ENCODE data around the gene TFCP2. TPM values are rescaled to one million over a fixed set of nuclear protein-coding genes. Genes with fewer than 3 reads are reported as not detected.

TFCP2 gene
- total and polyA plus RNA-seq, 2 of the 13 experiments (the other 11 are each of a cell fraction or from before 2014, with no cell fraction given): 7.6 to 10.0 TPM

- TF ChIP-seq ARHGAP35 (CRISPR knock-in tag; IDR thresholded peaks at IDR 0.05; ENCODE audit: borderline replicate concordance) (peak; percentile 87), ZNF615 (CRISPR knock-in tag; IDR thresholded peaks at IDR 0.05; ENCODE audit: borderline replicate concordance) (no peak), KMT2B (CRISPR knock-in tag; IDR thresholded peaks at IDR 0.05) (peak; percentile 75), ZBTB26 (CRISPR knock-in tag; IDR thresholded peaks at IDR 0.05; ENCODE audit: borderline replicate concordance) (peak; percentile 60; the same call in 1 of the 2 replicates), ZKSCAN5 (CRISPR knock-in tag; IDR thresholded peaks at IDR 0.05) (peak; percentile 18; the same call in 1 of the 2 replicates), GTF3A (CRISPR knock-in tag; conservative IDR thresholded peaks at IDR 0.05) (no peak), ZFP91 (CRISPR knock-in tag; IDR thresholded peaks at IDR 0.05; ENCODE audit: borderline replicate concordance) (peak; percentile 55; the same call in 1 of the 2 replicates), ZNF709 (CRISPR knock-in tag; IDR thresholded peaks at IDR 0.05) (peak; percentile 63; the same call in 1 of the 2 replicates), ZNF558 (CRISPR knock-in tag; IDR thresholded peaks at IDR 0.05; ENCODE audit: borderline replicate concordance) (no peak), ZNF878 (CRISPR knock-in tag; IDR thresholded peaks at IDR 0.05) (no peak), TARDBP (CRISPR knock-in tag; IDR thresholded peaks at IDR 0.05) (no peak), ZNF546 (CRISPR knock-in tag; conservative IDR thresholded peaks at IDR 0.05) (peak; percentile 95; the same call in 1 of the 2 replicates), ZNF547 (CRISPR knock-in tag; IDR thresholded peaks at IDR 0.05) (no peak), PRDM10 (CRISPR knock-in tag; IDR thresholded peaks at IDR 0.05; ENCODE audit: low read depth) (0 out of 2 replicates have a peak, but pooled peaks have one; percentile 56), ZNF670 (CRISPR knock-in tag; IDR thresholded peaks at IDR 0.05; ENCODE audit: borderline replicate concordance) (0 out of 2 replicates have a peak, but pooled peaks have one; percentile 22), ZMYM4 (CRISPR knock-in tag; IDR thresholded peaks at IDR 0.05) (peak; percentile 76), ZSCAN25 (CRISPR knock-in tag; IDR thresholded peaks at IDR 0.05) (peak; percentile 48; the same call in 1 of the 2 replicates), RFXAP (CRISPR knock-in tag; IDR thresholded peaks at IDR 0.05; ENCODE audit: borderline replicate concordance) (peak; percentile 85; the same call in 1 of the 2 replicates), PBX2 (CRISPR knock-in tag; IDR thresholded peaks at IDR 0.05) (no peak), ZNF275 (CRISPR knock-in tag; IDR thresholded peaks at IDR 0.05; ENCODE audit: borderline replicate concordance) (no peak)
Observed at GRCh38 chr12:51083126-51083833, 89.7 kb downstream of the TFCP2 start, which contains the start of gene CSRNP2 (continued).

Measured in HepG2 (cell line).